HEK293 (cell line): Measurements from ENCODE around the gene VWA3A.

Source experiments
- CTCF ChIP-seq: fragments of 450-650 bp; formaldehyde crosslinking; IDR thresholded peaks from 2 replicates; pipeline ENCODE4 v1.5.1; 2016; ENCODE audit warnings: missing biosample characterization, missing genetic modification characterization
- PRDM6 ChIP-seq: fragments of 450-650 bp; formaldehyde crosslinking; IDR thresholded peaks from 2 replicates; pipeline ENCODE4 v1.5.1; 2017; ENCODE audit warnings: missing biosample characterization, missing genetic modification characterization
- YY2 ChIP-seq: fragments of 450-650 bp; formaldehyde crosslinking; IDR thresholded peaks from 2 replicates; pipeline ENCODE4 v1.5.1; 2016; ENCODE audit warnings: missing biosample characterization, missing genetic modification characterization
- ZNF114 ChIP-seq: fragments of 450-650 bp; formaldehyde crosslinking; IDR thresholded peaks from 2 replicates; pipeline ENCODE4 v1.5.0; 2017; ENCODE audit warnings: missing biosample characterization, missing genetic modification characterization
- ZNF121 ChIP-seq: fragments of 450-650 bp; formaldehyde crosslinking; IDR thresholded peaks from 2 replicates; pipeline ENCODE4 v1.5.1; 2016; ENCODE audit warnings: missing biosample characterization, missing genetic modification characterization
- ZNF184 ChIP-seq: fragments of 450-650 bp; IDR thresholded peaks from 2 replicates; pipeline ENCODE4 v1.5.1; 2018; ENCODE audit warnings: missing biosample characterization, mild to moderate bottlenecking, missing genetic modification characterization
- ZNF423 ChIP-seq: fragments of 450-650 bp; formaldehyde crosslinking; IDR thresholded peaks from 2 replicates; pipeline ENCODE4 v1.5.1; 2016; ENCODE audit warnings: missing biosample characterization, missing genetic modification characterization
- ZNF623 ChIP-seq: fragments of 450-650 bp; formaldehyde crosslinking; IDR thresholded peaks from 2 replicates; pipeline ENCODE4 v1.5.1; 2016; ENCODE audit warnings: missing biosample characterization, missing genetic modification characterization
- ZNF76 ChIP-seq: fragments of 450-650 bp; formaldehyde crosslinking; IDR thresholded peaks from 2 replicates; pipeline ENCODE4; 2016; ENCODE audit warnings: low read depth, missing biosample characterization, missing genetic modification characterization, borderline replicate concordance

DNA sequence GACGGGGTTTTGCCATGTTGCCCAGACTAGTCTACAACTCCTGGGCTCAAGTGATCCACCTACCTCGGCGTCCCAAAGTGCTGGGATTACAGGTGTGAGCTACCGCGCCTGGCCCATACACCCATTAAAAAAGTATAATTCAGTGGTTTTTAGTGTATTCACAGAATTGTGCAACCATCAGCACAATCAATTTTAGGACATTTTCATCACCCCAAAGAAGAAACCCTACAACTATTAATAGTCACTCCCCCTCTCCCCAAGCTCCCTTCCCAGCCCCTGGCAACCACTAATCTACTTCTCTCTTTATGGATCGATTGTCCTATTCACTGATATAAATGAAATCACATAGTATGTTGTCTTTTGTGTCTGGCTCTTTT, 109.9 kb downstream of the VWA3A start:
- TF ChIP-seq ZNF121 (tag by site-specific recombination) (no peak), YY2 (tag by site-specific recombination) (no peak), CTCF (no peak), ZNF423 (no peak), ZNF184 (tag by site-specific recombination) (no peak), ZNF114 (tag by site-specific recombination) (no peak), ZNF76 (tag by site-specific recombination) (no peak), PRDM6 (tag by site-specific recombination) (no peak), ZNF623 (tag by site-specific recombination) (no peak)
